Keratinocyte (primary cell): ENCODE data around the gene CCDC102A. TPM values are rescaled to one million over a fixed set of nuclear protein-coding genes. Genes with fewer than 3 reads are reported as not detected.

Experiments used
- DNase-seq: peaks from one replicate; pipeline ENCODE4 v3.0.0-alpha.2; 2011; ENCODE audit warnings: low read depth, missing footprints, low spot score
- FAIRE-seq: peaks from 2 replicates; lab custom pipeline; 2011; peaks lifted over from hg19 to GRCh38; lab: Jason Lieb, UNC
- H2AFZ ChIP-seq: 2 replicates; pipeline ENCODE4 v1.6.0; 2012; ENCODE audit warnings: low read length, control low read depth, inconsistent platforms; ENCODE audit not compliant: control insufficient read depth
- H3K27ac ChIP-seq: 2 replicates; pipeline ENCODE4 v1.5.1; 2011; ENCODE audit warnings: low read length; ENCODE audit not compliant: control insufficient read depth, insufficient read depth
- H3K27me3 ChIP-seq: 3 replicates; pipeline ENCODE4 v1.6.0; 2011; ENCODE audit warnings: low read length; ENCODE audit not compliant: control insufficient read depth, insufficient read depth; ENCODE audit errors: extremely low read depth
- H3K36me3 ChIP-seq, 2 experiments: 2 replicates in 1 of 2; 3 replicates in 1 of 2; pipeline ENCODE4 v1.5.1; 2011; ENCODE audit warnings: low read length in 2 of 2, mild to moderate bottlenecking in 1 of 2; ENCODE audit not compliant: control insufficient read depth in 2 of 2, insufficient read depth in 2 of 2; ENCODE audit errors: extremely low read depth in 1 of 2
- H3K4me1 ChIP-seq: 3 replicates; pipeline ENCODE4 v1.5.1; 2011; ENCODE audit warnings: low read length; ENCODE audit not compliant: control insufficient read depth, insufficient read depth; ENCODE audit errors: extremely low read depth
- H3K4me2 ChIP-seq: 3 replicates; pipeline ENCODE4 v1.6.0; 2011; ENCODE audit warnings: low read depth, low read length; ENCODE audit not compliant: control insufficient read depth, insufficient read depth; ENCODE audit errors: extremely low read depth
- H3K4me3 ChIP-seq, 3 experiments: fragments of 200-600 bp in 1 of 3; sonication (generic) in 1 of 3; 2 replicates in 2 of 3; 3 replicates in 1 of 3; pipeline ENCODE4 v1.5.1; 2011 to 2016; ENCODE audit warnings: low read length in 3 of 3, mild to moderate bottlenecking in 3 of 3, control low read depth in 2 of 3, inconsistent platforms in 1 of 3, low read depth in 1 of 3, mixed read lengths in 1 of 3, mixed run types in 1 of 3, moderate library complexity in 1 of 3; ENCODE audit not compliant: control insufficient read depth in 2 of 3, insufficient read depth in 2 of 3; ENCODE audit errors: extremely low read depth in 1 of 3
- H3K79me2 ChIP-seq: 2 replicates; pipeline ENCODE4 v1.6.0; 2012; ENCODE audit warnings: low read length; ENCODE audit not compliant: control insufficient read depth, insufficient read depth
- H3K9ac ChIP-seq: 3 replicates; pipeline ENCODE4 v1.6.0; 2011; ENCODE audit warnings: low read length; ENCODE audit not compliant: control insufficient read depth, insufficient read depth; ENCODE audit errors: extremely low read depth
- H3K9me1 ChIP-seq: 3 replicates; pipeline ENCODE4 v1.6.0; 2011; ENCODE audit warnings: low read length; ENCODE audit not compliant: control insufficient read depth, insufficient read depth; ENCODE audit errors: extremely low read depth
- H3K9me3 ChIP-seq: 2 replicates; pipeline ENCODE4 v1.5.1; 2012; ENCODE audit warnings: low read depth, low read length; ENCODE audit not compliant: control insufficient read depth
- H4K20me1 ChIP-seq: 3 replicates; pipeline ENCODE4 v1.6.0; 2011; ENCODE audit warnings: low read length; ENCODE audit not compliant: control insufficient read depth, insufficient read depth; ENCODE audit errors: extremely low read depth
- CTCF ChIP-seq, 3 experiments: IDR thresholded peaks in 1 of 3; conservative IDR thresholded peaks in 1 of 3; optimal IDR thresholded peaks in 1 of 3; 2 replicates in 2 of 3; 3 replicates in 1 of 3; pipeline versions ENCODE3 to v1.5.1; 2011; ENCODE audit warnings: low read length in 3 of 3, mild to moderate bottlenecking in 3 of 3, moderate library complexity in 2 of 3, control low read depth in 1 of 3, inconsistent platforms in 1 of 3; ENCODE audit not compliant: insufficient read depth in 2 of 3; ENCODE audit errors: extremely low read depth in 1 of 3
- EZH2 ChIP-seq: IDR thresholded peaks from one replicate; pipeline ENCODE4 v1.6.1; 2012; ENCODE audit warnings: inconsistent platforms, mild to moderate bottlenecking, low read length, moderate library complexity
- dilution Hi-C: fragments of 300-500 bp; cut with MboI; formaldehyde crosslinking; loops from one replicate; pipeline ENCODE4 v1.7.0; 2020; ENCODE audit warnings: low sequenced_read_pairs; ENCODE audit not compliant: extremely low pct_ligation_motif_present
- polyA plus RNA-seq, 5 experiments: library from polyadenylated mRNA; depleted of rRNA in 3 of 5; stranded (reverse) in 3 of 5; stranded (forward) in 1 of 5; unstranded in 1 of 5; fragments of >200 nt; gene quantifications; 1 replicate in 1 of 5; 2 replicates in 3 of 5; 3 replicates in 1 of 5; pipeline versions ENCODE4 v1.2.1 to v1.2.3, GENCODE V29; 2011 to 2012; ENCODE audit warnings: missing spikeins in 2 of 5, low read depth in 1 of 5, low replicate concordance in 1 of 5

CCDC102A gene
- polyA plus RNA-seq, 1 donor (not counting 4 experiments of a cell fraction or from before 2014, with no cell fraction given) = 2.2 TPM

DNA sequence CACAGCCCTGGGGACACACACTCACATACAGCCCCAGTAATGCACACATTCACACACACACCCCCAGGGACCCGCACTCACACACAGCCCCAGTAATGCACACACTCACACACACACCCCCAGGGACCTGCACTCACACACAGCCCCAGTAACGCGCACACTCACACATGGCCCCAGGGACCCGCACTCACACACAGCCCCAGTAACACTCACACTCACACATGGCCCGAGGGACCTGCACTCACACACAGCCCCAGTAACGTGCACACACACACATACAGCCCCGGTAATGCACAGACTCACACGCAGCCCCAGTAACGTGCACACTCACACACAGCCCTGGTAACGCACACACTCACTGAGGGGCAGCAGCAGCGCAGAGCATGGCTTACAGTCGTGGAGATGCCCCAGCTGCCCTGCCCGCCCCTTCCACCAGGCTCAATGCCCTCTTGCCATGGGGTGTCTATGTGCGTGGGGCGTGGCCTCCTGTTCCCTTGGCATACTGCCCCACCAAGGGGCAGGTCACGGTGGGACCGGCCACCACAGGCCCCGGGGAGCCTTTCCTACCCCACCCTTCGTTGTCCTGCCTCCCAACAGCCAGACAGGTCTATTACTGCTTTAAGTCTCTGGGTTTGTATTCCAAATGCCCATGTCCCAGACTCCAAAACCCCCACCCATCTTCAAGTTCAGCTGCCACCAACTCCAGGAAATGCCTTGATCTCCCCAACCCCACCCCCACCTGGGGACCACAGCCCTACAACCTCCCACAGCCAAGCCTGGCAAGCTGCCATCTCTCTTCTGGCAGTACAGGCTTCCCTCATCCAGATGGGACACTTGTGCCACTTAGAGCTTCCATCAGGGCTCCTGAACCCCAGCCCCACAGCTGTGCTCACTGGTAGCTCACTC, 2.7 kb downstream of the CCDC102A start:
- Histone ChIP-seq H3K27ac (no peak overlapping the region), H3K9me3 (no peaks in the 10 kb centered on the region), H3K4me1 (peaks cover 17% of the 10 kb centered on the region), H3K9ac (no peak overlapping the region), H3K27me3 (no peaks in the 10 kb centered on the region), H3K4me2 (no peak overlapping the region), H3K9me1 (no peaks in the 10 kb centered on the region), H4K20me1 (no peaks in the 10 kb centered on the region), H3K4me3 (no peak overlapping the region), H2AFZ (no peak overlapping the region), H3K79me2 (no peaks in the 10 kb centered on the region), H3K36me3 (no peaks in the 10 kb centered on the region)
- dilution Hi-C loops = no loop called here
- no peak for DNase-seq
- TF ChIP-seq EZH2 (no peak), CTCF (optimal IDR thresholded peaks at IDR 0.05 in 1 of 3, IDR thresholded peaks at IDR 0.05 in 1 of 3, conservative IDR thresholded peaks at IDR 0.05 in 1 of 3; ENCODE audit: extremely low read depth in 1 of 3, insufficient read depth in 2 of 3, low read length in 3 of 3) (no peak)
- FAIRE-seq = no peak

DNA sequence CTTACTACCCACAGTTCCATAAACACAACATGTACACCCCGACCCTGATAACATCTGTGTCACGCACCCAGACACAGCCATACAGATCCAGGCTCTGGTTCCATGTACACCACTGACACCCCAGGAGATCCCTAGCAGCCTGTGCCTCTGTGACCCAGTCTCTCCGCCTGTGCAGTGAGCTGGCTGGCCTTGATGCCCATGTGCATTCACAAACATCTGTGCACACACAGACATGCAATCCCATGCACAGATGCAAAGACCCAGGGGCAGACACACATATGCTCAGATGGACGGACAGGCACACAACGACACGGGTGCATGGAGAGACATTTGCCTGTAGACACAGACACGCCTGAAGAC, 4.1 kb downstream of the CCDC102A start:
- Histone ChIP-seq H3K27ac (no peak overlapping the region), H3K27me3 (no peaks in the 10 kb centered on the region), H4K20me1 (no peaks in the 10 kb centered on the region), H3K4me3 (no peak overlapping the region), H3K9me1 (no peaks in the 10 kb centered on the region), H2AFZ (no peak overlapping the region), H3K36me3 (no peaks in the 10 kb centered on the region), H3K9ac (no peak overlapping the region), H3K4me1 (peaks cover 17% of the 10 kb centered on the region), H3K79me2 (no peaks in the 10 kb centered on the region), H3K9me3 (no peaks in the 10 kb centered on the region), H3K4me2 (no peak overlapping the region)
- no peak for FAIRE-seq
- dilution Hi-C loops = no loop called here
- no peak for DNase-seq
- TF ChIP-seq EZH2 (no peak), CTCF (optimal IDR thresholded peaks at IDR 0.05 in 1 of 3, IDR thresholded peaks at IDR 0.05 in 1 of 3, conservative IDR thresholded peaks at IDR 0.05 in 1 of 3; ENCODE audit: extremely low read depth in 1 of 3, insufficient read depth in 2 of 3, low read length in 3 of 3) (no peak)
